GM18909 (cell line): ENCODE data around the gene SH3BGRL3.

ENCODE experiments used
- ATAC-seq: cut with Tn5 transposase; IDR thresholded peaks from one replicate; pipeline ENCODE4 v1.9.1; 2021; ENCODE audit warnings: mild to moderate bottlenecking; ENCODE audit not compliant: unreplicated experiment, poor library complexity

The SH3BGRL3 gene

DNA sequence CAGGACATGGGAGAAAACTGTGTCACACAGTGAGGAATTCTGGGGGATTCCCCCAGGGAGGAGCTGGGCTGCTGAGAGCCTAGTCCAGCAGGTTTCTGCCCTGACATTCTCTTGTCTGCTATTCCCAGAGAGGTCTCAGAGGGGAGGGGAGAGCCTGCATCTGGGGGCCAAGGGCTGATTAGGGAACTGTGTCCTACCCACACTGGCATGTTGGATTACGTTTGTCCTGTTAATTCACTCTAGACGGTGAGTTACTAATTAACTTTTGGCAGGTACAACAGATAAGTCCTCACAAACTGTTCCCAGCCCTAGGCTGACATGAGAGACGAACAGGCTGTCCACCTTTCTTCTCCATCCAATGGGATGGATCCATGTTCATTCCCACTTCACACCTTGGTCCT is 2.6 kb upstream of the SH3BGRL3 start:
- no peak for ATAC-seq

DNA sequence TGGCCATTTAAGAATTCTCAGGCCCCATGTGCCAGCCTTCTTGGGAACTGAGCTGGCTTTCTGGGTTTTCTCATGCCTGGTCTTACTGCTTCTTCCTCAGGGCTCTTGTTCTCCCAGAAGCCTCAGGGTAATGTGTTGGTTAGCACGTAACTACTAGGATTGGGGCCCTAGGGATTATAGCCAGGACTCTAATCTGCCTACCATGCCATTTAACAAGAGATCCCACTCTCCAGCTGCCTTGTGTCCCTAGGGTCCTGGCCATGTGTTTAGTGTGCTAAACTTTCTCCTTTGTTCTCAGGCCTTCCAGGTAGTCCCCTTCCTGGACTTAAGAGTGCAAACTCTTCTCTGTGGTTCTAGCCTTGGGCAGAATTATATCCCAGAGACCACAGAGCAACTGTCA is 2.2 kb upstream of the SH3BGRL3 start:
- no peak for ATAC-seq

DNA sequence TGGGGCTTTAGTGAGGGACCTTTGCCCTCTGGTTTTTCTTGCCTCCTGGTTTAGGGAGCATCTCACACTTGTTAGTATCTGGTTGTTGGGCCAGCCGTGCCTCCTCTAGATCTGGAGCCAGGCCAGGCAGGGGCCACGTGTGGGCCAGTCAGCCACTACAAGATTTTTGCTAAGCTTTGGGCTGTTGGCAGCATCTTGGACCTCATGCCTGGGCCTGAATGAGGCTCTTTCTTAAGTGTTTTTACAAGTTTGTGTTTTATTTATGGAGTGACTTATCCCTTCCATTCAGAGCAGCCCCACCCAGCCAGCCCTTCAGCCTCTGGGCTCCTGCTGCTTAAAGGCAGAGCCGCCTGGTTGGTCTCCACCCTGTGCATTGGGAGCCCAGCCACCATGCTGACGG is 1.6 kb upstream of the SH3BGRL3 start:
- ATAC-seq: no peak

DNA sequence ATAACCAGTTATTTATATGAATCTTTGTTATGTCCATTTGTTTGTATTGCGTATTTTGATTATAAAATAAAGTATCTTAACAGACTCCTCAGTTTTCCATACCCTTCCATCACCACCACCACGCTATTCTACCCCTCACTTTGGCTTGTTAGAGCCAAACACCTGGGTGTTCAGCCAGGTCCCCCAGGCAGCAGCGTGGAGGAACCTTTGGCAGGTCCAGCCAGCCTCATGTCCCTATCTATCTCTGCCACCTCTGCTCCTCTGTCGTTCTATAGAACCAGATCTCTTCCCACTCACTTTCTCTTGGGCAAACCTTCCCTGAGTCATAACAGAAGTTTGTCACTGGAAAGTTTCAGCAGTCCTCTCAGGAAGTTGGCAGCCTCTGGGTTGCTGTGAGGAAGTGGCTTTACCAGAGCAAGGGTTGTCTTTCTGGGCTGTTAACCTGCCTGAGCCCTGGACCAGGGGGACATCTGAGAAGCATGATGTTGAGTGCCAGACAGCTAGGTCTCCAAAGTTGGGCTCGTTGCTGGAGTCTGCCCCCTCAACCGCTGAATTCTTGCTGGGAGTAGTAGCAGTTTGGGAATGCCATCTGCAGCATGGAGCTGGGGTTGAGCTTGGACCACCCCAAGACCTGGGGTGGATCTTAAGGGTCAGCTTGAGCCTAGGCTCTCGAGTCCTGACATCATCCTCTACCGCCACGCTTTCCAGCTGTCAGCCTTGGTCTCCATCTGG is 996 bp upstream of the SH3BGRL3 start:
- no peak for ATAC-seq

DNA sequence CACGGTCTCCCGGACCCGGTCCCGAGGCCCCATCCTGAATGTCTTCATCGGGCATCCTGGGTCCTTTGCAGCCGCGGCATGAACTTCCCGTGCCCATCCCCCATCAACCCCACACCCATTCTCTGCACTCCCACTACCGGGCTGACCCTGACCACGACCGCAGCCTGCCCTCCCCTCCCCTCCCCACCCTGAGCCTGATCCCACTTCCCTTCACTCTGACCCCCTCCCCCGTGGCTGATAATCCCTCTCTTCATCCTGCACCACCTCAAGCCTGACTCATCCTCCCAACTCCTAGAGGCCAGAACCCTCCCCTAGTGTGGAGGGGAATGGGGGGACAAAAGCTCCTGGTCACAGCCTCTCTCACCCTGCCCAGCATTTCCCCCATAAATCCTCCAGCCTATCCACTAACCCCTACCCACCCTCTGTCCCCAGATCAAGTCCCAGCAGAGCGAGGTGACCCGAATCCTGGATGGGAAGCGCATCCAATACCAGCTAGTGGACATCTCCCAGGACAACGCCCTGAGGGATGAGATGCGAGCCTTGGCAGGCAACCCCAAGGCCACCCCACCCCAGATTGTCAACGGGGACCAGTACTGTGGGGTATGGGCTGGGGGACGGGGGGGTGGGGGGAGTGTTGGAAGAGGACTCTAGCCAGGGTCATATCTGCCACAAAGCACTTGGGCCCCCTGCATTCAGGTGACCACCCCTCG is 602 bp downstream of the SH3BGRL3 start:
- no peak for ATAC-seq

DNA sequence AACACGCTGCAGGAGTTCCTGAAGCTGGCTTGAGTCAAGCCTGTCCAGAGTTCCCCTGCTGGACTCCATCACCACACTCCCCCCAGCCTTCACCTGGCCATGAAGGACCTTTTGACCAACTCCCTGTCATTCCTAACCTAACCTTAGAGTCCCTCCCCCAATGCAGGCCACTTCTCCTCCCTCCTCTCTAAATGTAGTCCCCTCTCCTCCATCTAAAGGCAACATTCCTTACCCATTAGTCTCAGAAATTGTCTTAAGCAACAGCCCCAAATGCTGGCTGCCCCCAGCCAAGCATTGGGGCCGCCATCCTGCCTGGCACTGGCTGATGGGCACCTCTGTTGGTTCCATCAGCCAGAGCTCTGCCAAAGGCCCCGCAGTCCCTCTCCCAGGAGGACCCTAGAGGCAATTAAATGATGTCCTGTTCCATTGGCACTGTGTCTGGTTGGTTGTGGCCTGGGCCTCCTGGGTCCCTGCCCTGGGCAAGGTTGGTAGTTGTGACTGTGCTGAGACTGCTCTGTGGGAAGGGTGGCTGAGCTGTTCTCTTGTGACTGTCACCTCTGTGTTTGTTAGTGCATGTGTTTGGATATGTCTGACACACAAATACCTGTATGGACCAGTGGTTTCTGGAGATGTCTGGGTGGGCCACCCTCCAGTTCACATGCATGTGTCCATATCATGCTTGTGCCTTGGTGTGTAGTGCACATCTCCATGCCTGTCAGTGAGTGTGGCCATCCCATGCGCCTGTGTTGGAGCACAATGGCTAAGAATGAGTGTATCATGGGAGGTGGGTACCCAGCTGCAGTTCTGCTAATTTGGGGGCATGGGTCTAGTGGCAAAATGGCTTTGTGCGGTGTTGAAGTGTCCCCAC is 1.4 kb downstream of the SH3BGRL3 start:
- ATAC-seq: no peak

DNA sequence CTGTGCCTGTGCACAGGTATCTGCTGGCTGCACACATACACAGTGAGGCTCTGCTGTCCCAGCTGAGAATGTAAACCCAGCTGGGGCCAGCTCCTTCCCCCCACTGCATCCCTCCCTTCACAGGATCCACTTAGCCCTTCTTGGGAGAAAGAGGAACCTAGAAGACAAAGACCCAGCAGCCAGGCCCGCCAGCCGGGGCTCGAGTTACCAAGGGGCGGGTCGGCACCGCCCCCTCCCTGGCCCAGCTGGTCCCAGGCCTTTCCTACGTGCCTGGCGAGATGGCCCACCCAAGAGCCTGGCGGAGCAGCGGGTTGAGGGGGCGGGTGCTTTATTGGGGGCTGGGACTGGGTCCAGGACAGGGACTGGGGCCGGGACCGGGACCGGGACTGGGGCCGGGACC is 2.1 kb downstream of the SH3BGRL3 start:
- ATAC-seq: no peak

DNA sequence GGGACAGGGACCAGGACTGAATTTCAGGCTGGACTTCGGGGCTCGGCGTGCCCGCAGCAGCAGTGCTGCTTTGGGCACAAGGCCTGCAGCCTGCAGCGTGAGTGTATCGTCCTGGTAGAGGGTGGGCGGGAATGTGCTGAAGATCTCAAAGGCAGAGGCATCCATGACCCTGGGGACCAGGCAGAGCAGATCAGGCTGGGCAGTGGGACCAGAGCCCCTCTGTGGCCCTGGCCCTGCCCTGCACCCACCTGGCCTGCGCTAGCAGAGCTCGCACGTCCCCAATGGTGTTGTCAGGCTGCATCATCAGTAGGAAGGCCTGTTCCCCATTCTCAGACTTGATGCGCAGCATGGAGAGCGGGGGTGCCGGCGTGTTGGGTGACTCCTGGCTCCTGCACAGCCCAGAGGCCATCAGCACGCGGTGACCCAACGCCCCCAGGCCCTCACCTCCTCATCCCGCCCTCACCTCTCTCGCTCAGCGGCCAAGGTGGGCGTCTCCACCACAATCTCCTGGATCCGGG is 2.6 kb downstream of the SH3BGRL3 start:
- no peak for ATAC-seq

DNA sequence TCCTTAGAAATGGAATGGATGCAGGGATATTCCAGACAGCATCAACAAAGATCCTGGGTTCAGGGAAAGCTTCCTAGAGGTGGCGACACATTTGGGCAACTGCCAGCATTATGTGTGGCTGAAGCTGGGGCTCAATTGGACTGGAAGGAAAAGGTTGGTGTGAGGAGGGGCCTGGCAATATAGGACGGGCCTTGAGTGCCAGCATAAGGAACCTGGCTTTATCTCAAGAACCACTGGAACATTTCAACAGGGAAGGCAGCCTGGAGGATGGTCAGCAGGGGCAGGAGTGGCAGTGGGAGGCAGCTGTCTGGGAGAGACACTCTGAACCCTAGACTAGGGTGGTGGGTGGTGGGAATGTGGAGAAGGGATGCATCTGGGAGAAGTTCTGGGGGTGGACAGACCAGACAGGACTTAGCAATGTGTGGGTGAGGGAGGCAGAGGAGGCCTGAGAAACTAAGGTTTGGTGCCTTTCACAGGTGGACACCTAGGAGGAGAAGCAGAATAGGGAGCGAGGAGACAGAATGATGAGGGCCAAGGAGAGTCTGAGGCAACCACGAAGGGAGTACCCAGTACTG is 3.5 kb downstream of the SH3BGRL3 start:
- no peak for ATAC-seq

DNA sequence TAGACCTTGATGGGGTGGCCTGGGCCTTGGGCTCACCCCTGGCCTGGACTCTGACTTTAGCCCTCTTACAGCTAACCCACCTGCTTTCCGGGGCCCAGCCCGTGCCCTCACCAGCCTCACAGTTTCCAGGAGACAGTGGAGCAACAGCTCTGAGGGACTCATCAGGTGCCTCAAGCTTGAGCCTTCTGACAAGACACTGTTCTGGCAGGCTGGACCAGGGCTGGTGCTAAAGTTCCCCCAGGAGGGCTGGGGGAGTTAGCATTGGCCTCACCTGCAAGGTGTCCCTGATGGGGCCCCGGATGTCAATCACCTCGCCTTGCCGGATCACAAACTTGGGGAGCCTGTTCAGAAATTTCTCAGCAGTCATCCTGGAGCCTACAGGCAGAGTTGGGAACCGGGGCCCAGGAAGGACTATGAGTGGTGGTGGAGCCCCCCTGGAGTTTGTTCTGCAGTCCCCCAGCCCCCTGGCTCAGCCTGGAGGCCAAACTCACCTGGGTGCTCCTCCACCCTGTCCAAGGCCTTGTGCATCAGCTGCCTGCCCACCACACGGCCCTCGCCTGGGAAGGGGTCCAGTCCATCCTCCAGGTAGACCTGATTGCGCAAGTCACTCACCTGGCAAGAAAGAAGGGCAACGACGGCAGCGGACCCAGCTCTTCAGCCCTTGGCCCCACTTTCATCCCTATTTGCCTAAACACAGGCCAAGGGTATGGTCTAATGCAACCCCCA is 4.1 kb downstream of the SH3BGRL3 start:
- no peak for ATAC-seq

DNA sequence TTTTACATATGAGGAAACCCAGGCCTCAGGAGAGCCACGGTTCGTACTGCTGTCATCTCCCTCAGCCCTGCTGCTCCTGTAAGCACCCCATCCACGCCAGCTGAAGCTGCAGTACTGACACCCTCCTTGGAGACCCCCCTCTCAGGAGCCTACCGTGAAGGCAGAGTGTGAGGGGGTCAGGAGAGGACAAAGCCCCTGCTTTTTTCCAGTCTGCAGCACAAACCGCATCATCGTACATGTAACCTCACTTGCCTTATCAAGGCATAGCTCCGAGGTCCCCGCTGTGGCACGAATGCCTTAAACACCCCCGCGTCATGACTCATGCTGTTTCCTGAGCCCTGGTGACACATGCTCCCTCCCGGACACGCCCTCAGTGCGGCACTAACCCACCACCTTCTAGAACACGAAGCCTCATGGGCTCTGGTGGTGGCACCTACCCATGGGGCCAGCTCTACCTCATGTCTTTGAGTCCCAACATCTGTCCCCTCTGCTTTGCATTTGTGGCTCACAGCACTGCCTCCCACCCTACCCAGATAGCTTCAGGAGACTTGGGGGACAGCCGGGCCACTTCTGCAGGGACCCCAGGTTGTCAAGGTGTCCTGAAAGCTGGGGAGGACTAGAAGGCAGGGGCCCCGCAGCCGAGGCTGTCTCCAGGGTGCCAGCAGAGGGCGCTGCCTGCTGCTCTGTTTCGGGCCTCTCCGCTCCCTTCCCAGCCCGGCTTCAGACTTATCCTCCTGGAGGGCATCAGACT is 4.9 kb downstream of the SH3BGRL3 start:
- peak; percentile 28 for ATAC-seq

DNA sequence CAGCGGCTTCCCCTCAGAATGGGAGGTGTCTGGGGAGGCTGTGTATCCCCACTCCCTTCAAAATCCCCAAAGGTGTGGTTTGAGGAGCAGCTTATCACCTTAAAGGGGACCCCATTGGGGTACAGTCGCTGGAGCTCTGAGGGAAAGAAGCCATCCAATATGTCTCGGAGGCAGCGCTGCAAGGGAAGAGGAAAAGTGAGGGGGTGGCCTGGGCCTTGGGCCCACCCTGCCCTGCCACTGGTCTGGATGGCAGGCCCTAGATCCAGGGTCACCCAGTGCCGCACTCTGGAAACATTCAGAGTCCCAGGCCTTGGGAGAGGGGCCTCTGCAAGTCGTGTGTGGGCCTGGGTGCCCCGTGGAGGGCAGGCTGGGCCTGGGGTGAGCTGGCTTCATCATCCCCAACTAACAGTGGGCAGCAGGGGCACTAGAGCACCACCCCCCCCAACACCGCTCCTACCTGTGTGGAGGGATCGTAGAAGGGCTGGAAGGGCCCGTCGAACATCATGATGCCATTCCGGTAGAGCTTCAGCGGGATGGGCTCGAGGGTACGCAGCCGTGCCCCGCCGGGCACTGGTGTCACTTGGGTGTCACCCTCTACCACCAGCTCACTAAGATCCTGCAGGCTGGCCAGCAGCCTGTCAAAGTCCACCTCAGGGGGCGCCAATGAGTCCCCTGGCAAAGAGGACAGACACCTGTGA is 5.6 kb downstream of the SH3BGRL3 start:
- ATAC-seq: no peak

DNA sequence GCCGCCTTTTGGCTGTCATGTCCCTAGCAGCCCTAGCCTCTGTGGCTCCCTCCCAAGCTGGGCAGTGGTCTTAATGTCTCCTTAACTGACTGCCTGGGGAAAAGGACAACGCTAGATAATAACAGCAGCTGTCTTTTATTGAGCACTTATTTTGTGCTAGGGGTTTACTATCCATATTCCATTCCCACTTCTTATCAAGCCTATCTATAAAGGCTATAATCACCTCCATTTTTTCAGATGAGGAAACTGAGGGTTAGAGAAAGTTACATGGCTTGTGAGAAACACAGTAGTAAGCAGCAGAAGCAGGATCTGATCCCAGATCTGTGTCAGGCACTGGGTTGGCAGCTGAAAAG is 6.2 kb downstream of the SH3BGRL3 start:
- ATAC-seq: no peak

DNA sequence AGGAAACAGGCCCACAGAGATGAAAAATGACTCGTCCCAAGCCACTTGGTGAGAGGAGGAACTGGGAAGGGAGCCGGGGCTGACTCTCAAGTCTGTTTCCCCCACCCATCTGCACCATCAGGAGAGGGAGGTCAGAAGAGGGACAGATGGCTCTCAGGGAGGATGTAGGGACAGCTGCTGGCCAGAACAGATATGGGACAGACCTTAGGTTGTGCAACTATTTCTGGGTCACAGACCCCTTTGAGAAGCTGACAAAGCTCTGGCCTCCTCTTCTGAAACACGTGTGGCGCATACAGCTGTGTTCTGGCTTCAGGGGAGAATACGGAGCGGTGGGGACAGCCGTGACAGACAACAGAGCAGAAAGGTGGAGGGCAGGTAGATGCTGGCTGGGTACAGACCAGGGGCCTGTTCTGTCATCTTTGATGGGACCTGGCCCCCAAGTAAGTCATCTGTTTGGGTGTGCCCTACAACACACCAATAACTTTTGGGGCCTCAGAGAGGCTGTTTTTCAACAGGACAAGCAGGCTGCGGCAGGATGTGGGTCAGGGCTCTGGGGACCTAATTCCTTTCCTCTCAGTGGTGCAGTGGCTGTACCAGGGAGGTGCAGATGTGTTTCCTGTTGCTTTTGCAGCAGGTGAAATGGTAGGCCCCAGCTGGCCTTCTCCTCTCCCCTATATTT is 7.3 kb downstream of the SH3BGRL3 start:
- ATAC-seq: peak; percentile 40

DNA sequence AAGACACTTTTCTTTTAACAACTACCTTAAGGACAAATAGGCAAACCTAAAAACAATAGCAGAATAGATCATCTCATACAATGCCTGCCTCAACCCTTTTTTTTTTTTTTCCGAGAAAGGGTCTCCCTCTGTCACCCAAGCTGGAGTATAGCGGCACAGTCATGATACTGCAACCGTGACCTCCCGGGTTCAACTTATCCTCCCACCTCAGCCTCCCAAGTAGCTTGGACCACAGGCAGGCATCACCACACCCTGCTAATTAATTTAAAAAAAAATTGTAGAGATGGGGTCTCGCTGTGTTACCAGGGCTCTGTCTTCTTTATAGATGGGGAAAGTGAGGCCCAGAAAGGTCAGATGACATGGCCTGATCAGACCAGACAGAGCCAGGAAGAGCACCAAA is 7.9 kb downstream of the SH3BGRL3 start:
- ATAC-seq: no peak

DNA sequence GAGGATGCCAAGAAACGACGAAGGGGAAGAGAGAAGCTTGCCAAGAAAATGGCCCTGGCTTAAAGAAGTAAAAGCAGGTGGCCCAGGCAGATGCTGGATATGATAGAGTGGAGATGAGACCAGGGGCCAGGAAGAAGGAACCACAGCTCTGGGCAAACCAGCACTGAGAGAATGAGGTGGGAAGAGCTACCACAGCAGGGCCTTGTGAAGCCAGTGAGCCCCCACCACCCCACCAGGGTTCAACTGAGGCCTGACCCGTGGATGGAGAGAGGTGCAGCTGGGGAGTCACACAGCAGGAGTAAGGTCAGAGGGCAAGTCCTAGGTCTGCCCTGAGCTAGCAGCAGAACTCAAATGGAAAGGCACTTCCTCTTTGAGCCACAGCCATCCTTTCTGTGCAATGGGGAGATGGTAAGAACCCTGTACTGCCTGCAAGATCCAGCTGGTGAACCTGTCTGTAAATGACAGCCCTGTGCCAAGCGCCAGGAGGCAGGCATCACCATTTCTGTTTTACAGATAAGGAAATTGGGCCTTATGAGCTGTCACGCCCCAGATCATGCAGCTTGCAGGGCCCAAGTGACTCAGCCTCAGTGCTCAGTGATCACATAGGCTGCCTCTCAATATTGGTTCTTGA is 8.5 kb downstream of the SH3BGRL3 start:
- no peak for ATAC-seq

DNA sequence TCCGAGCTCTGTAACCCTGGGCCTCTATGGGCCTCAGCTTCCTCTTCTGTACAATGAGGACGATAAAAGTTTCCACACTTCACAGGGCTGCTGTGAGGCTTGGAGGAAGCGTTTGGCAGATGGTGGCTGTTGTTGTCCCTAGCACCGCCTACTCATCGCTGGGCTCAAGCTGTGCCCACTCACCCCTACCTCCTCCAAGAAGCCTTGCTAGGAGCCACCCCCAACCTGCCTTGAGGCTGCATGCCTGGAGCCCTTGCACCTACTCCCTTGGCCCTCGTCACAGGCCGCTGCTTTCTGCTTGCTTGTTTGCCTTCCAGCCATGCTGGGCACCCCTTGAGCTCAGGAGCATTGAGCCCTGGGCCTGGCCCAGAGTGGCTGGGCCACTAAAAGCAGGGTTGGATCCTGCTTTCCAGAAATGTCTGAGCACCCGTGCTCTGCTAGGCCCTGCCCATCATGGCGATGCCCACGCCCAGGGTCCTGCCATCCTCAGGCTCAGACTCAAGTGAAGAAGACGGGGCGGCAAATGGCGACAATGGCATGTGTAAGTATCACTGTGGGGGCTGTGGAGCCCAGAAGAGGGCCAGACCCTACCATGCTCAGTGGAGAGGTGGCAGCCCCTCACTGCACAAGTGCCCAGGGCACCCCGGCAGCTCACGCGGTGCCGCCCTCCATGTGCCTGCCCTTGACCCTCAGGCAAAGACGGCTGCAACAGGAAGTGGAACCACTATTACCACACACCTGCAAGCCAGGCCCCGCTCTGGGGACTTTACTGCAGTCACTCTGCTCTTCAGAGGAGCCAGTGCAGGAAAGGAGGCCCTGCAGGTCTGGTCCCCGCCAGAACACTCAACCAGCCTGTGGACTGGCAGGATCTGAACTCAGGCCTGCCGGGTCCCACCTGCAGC is 9.5 kb downstream of the SH3BGRL3 start:
- ATAC-seq: peak; percentile 36
